ENCODE data around the gene OR2F1.

- TF ChIP-seq CTCF (IDR thresholded peaks at IDR 0.05 in 2 of 3, conservative IDR thresholded peaks at IDR 0.05 in 1 of 3; ENCODE audit: borderline replicate concordance in 1 of 3, insufficient read depth in 1 of 3, low read depth in 2 of 3, low read length in 2 of 3) (no peak), POLR2AphosphoS5 (IDR thresholded peaks at IDR 0.05; ENCODE audit: low read depth, low read length) (no peak), CEBPB (IDR thresholded peaks at IDR 0.05; ENCODE audit: low read depth) (no peak), REST (IDR thresholded peaks at IDR 0.05; ENCODE audit: low read depth) (no peak), FOSL1 (IDR thresholded peaks at IDR 0.05; ENCODE audit: low read depth) (no peak)
Measured at GRCh38 chr7:143948733-143949132, 5.9 kb upstream of the OR2F1 start.
